Common myeloid progenitor, CD34-positive (primary cell): ENCODE data around the gene MKLN1.
"Not testable (repeated sequence)": the region's sequence is repeated elsewhere in the genome, so short reads cannot be mapped to it uniquely, and the experiment has no call there.

Experiments
- CTCF ChIA-PET: fragments of 350-600 bp; sonication (Branson Sonifier 250); formaldehyde crosslinking; loops from one replicate; lab custom pipeline; 2021; ENCODE audit warnings: antibody characterized with exemption; lab: Charles Lee
- POLR2A ChIA-PET: fragments of 350-600 bp; sonication (Branson Sonifier 250); formaldehyde crosslinking; loops from one replicate; lab custom pipeline; 2021; ENCODE audit warnings: antibody characterized with exemption; lab: Charles Lee
- DNase-seq, 3 donors: peaks; one replicate each; pipeline versions ENCODE4 v3.0.0 to v3.0.0-alpha.2; 2013
- H3K27ac ChIP-seq, 2 experiments: 1 replicate in 1 of 2; 2 replicates in 1 of 2; pipeline ENCODE4 v1.7.0; 2013; ENCODE audit warnings: inconsistent platforms in 2 of 2, low read length in 2 of 2, mild to moderate bottlenecking in 2 of 2, low read depth in 1 of 2, moderate library complexity in 1 of 2; ENCODE audit not compliant: severe bottlenecking in 2 of 2, insufficient read depth in 1 of 2, poor library complexity in 1 of 2
- H3K27me3 ChIP-seq, 5 experiments: replicated peaks in 2 of 5; 1 replicate in 3 of 5; 2 replicates in 2 of 5; pipeline versions ENCODE4 v1.6.1 to v1.7.0; 2013; ENCODE audit warnings: low read length in 4 of 5, mild to moderate bottlenecking in 2 of 5, moderate library complexity in 2 of 5, inconsistent platforms in 1 of 5; ENCODE audit not compliant: insufficient read depth in 5 of 5, control insufficient read depth in 4 of 5
- H3K36me3 ChIP-seq, 4 experiments: 1 replicate in 2 of 4; 2 replicates in 2 of 4; pipeline versions ENCODE4 v1.6.1 to v1.7.0; 2013; ENCODE audit warnings: low read length in 3 of 4, control low read depth in 1 of 4, mild to moderate bottlenecking in 1 of 4; ENCODE audit not compliant: control insufficient read depth in 4 of 4, insufficient read depth in 4 of 4
- H3K4me1 ChIP-seq, 4 experiments: 1 replicate in 3 of 4; 2 replicates in 1 of 4; pipeline versions ENCODE4 v1.6.1 to v1.7.1; 2013; ENCODE audit warnings: low read length in 3 of 4, mild to moderate bottlenecking in 3 of 4, control low read depth in 1 of 4, inconsistent platforms in 1 of 4, moderate library complexity in 1 of 4; ENCODE audit not compliant: control insufficient read depth in 4 of 4, insufficient read depth in 4 of 4; ENCODE audit errors: control extremely low read depth in 1 of 4
- H3K4me3 ChIP-seq, 7 experiments: 1 replicate in 4 of 7; 2 replicates in 3 of 7; pipeline versions ENCODE4 v1.5.1 to v1.7.0; 2013; ENCODE audit warnings: mild to moderate bottlenecking in 7 of 7, low read length in 6 of 7, moderate library complexity in 6 of 7, inconsistent platforms in 2 of 7, low read depth in 2 of 7, control low read depth in 1 of 7; ENCODE audit not compliant: insufficient read depth in 4 of 7, control insufficient read depth in 1 of 7; ENCODE audit errors: extremely low read depth in 1 of 7
- H3K9me3 ChIP-seq, 5 experiments: 1 replicate in 4 of 5; 2 replicates in 1 of 5; pipeline versions ENCODE4 v1.6.1 to v1.7.1; 2013; ENCODE audit warnings: low read length in 4 of 5, mild to moderate bottlenecking in 2 of 5, inconsistent platforms in 1 of 5, low read depth in 1 of 5, moderate library complexity in 1 of 5; ENCODE audit not compliant: control insufficient read depth in 4 of 5, insufficient read depth in 2 of 5; ENCODE audit errors: control extremely low read depth in 1 of 5
- WGBS: methylation state at CpG from one replicate; pipeline ENCODE4 v1.1.5; 2013; ENCODE audit not compliant: insufficient coverage; 5-methylcytosine and 5-hydroxymethylcytosine counted together

The MKLN1 gene

GRCh38 chr7:131504157-131504899, 176.7 kb downstream of the MKLN1 start:
- WGBS, result 97% methylated on average over 9 of the region's 14 CpGs
- no peak for DNase-seq
- Histone ChIP-seq H3K36me3 (peaks cover 0 to 3% (median 0%) of the 10 kb centered on the region in 4 experiments), H3K27me3 (no peaks in the 10 kb centered on the region), H3K4me1 (peaks cover 0 to 29% (median 22%) of the 10 kb centered on the region in 4 experiments), H3K27ac (no peak overlapping the region), H3K4me3 (no peak overlapping the region), H3K9me3 (no peaks in the 10 kb centered on the region)
- CTCF ChIA-PET, result interaction anchor here (1.5 to 10.5 kb wide), 5 partner anchors 8 to 151 kb away, joined by 4 to 113 read pairs (median 8); no protein-coding TSS in a partner anchor
- POLR2A ChIA-PET, result no interaction called here

- 88% methylated on average over 2 of the region's 8 CpGs for WGBS
- H3K36me3 ChIP-seq, DNase-seq, POLR2A ChIA-PET, H3K27ac ChIP-seq, H3K27me3 ChIP-seq, H3K9me3 ChIP-seq, H3K4me3 ChIP-seq: not testable (repeated sequence)
- peaks cover 0 to 29% (median 22%) of the 10 kb centered on the region in 4 experiments for H3K4me1 ChIP-seq
- CTCF ChIA-PET, result interaction anchor here (1.5 to 10.5 kb wide), 4 partner anchors 12 to 150 kb away, joined by 4 to 113 read pairs (median 7); no protein-coding TSS in a partner anchor
These were observed 177.5 kb downstream of the MKLN1 start for GRCh38 chr7:131505037-131505620.

GRCh38 chr7:131505636-131506557, 178.2 kb downstream of the MKLN1 start:
- Histone ChIP-seq H3K4me1 (peaks cover 0 to 23% (median 18%) of the 10 kb centered on the region in 4 experiments), H3K9me3 (no peaks in the 10 kb centered on the region), H3K27ac (no peak overlapping the region), H3K4me3 (no peak overlapping the region), H3K27me3 (no peaks in the 10 kb centered on the region), H3K36me3 (no peaks in the 10 kb centered on the region)
- WGBS, result 94% methylated on average over 22 of the region's 30 CpGs
- ChIA-PET POLR2A (no interaction called here), CTCF (interaction anchor here (1.3 to 10.5 kb wide), 5 partner anchors 13 to 149 kb away, joined by 4 to 113 read pairs (median 12); no protein-coding TSS in a partner anchor)
- no peak for DNase-seq

GRCh38 chr7:131506597-131506996, 178.9 kb downstream of the MKLN1 start:
- CTCF ChIA-PET, result interaction anchor here (1.1 to 10.5 kb wide), 4 partner anchors 14 to 148 kb away, joined by 3 to 113 read pairs (median 13); no protein-coding TSS in a partner anchor
- DNase-seq, result no peak
- no peaks in the 10 kb centered on the region for H3K36me3 ChIP-seq
- no peaks in the 10 kb centered on the region for H3K9me3 ChIP-seq
- peaks cover 0 to 16% (median 12%) of the 10 kb centered on the region in 4 experiments for H3K4me1 ChIP-seq
- H3K27me3 ChIP-seq, result no peaks in the 10 kb centered on the region
- no peak overlapping the region for H3K4me3 ChIP-seq
- 93% methylated on average over 18 of the region's 18 CpGs for WGBS
- H3K27ac ChIP-seq, result no peak overlapping the region
- POLR2A ChIA-PET, result no interaction called here

GRCh38 chr7:131507592-131508331, 180.1 kb downstream of the MKLN1 start:
- 44% methylated on average over 9 of the region's 14 CpGs for WGBS
- CTCF ChIA-PET, result interaction anchor here (0.6 to 10.5 kb wide), 11 partner anchors 15 to 468 kb away, joined by 3 to 113 read pairs (median 3); no protein-coding TSS in a partner anchor
- POLR2A ChIA-PET, result no interaction called here
- H3K27ac ChIP-seq, result no peak overlapping the region
- no peak overlapping the region for H3K4me3 ChIP-seq
- peaks cover 0 to 13% (median 6%) of the 10 kb centered on the region in 4 experiments for H3K4me1 ChIP-seq
- DNase-seq, result peak; percentile 63 to 85 (median 76)
- H3K9me3 ChIP-seq, result no peaks in the 10 kb centered on the region
- H3K27me3 ChIP-seq, result no peaks in the 10 kb centered on the region
- no peaks in the 10 kb centered on the region for H3K36me3 ChIP-seq

- POLR2A ChIA-PET, result no interaction called here
- CTCF ChIA-PET, result interaction anchor here (0.6 to 10.5 kb wide), 13 partner anchors 7 to 273 kb away, joined by 3 to 113 read pairs (median 3); no protein-coding TSS in a partner anchor
These were observed 181.2 kb downstream of the MKLN1 start for GRCh38 chr7:131508754-131509486.

More at GRCh38 chr7:131508754-131509486, 181.2 kb downstream of the MKLN1 start:
- 79% methylated on average over 8 of the region's 10 CpGs for WGBS
- Histone ChIP-seq H3K27me3 (no peaks in the 10 kb centered on the region), H3K4me1 (peaks cover 0 to 16% (median 7%) of the 10 kb centered on the region in 4 experiments), H3K36me3 (no peaks in the 10 kb centered on the region), H3K4me3 (no peak overlapping the region), H3K9me3 (no peaks in the 10 kb centered on the region), H3K27ac (no peak overlapping the region)
- DNase-seq, result no peak
